Measurements from ENCODE around the gene MSN. TPM values are rescaled to one million over a fixed set of nuclear protein-coding genes. Genes with fewer than 3 reads are reported as not detected.
A peak's percentile ranks its signal among the peaks of the same experiment; 100 is the strongest.

Gene MSN
- polyA plus RNA-seq, 6 donors from 2014 or later = 494 to 728 (median 559) TPM

DNA sequence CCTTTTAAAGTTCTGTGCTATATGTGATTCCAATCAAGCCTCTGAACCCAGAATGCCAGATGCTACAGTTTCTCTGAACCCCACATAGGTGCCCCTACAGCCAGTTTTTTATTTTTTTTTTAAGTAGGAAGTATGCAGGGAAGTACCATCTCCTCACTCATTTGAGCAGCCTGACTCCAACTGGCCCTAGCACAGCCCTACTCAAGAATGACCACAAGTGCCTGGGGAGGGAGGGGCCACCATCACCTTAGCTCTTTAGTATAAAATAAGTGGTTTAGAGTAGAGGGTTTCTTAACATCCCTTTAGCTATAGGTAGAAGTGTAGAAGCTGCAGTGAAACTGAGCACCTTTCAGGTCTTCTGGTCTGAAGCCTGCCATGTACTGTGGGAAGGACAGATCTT, 14.4 kb downstream of the MSN start:
- Mint-ChIP-seq H3K36me3 (peaks cover 0 to 6% of the 10 kb centered on the region in 2 donors), H3K27ac (peak overlapping the region in 5 of 6 donors; percentile 7 to 77 (median 37)), H3K27me3 (no peaks in the 10 kb centered on the region), H3K4me1 (peaks cover 55 to 92% (median 70%) of the 10 kb centered on the region in 3 donors), H3K9me3 (no peaks in the 10 kb centered on the region), H3K4me3 (peak overlapping the region in 3 of 8 donors; percentile 59 to 76 (median 69))
- ATAC-seq (ENCODE audit: low read depth in 2 of 2) (no peak), DNase-seq (no peak)

DNA sequence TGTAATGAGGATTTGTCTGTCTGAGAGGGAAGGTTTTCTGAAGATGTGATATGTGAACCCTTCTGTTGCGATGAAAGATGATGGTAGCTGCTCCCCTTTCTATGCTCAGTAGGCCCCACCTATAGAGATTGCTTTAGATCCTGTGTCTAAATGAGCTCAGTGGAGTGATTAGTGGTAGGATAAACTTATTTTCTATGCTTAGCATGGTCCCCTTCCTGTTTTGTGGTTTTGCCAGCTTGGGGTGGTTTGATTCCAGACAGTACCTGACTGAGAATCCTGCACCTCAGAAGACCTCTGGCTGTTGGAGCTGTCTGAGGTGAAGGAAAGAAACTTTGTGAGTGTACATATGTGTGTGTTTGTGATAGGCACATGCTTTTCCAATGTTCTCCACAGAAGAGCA, 17.7 kb downstream of the MSN start:
- DNase-seq (no peak), ATAC-seq (ENCODE audit: low read depth in 2 of 2) (no peak)
- Mint-ChIP-seq H3K4me1 (peaks cover 60 to 96% (median 74%) of the 10 kb centered on the region in 3 donors), H3K9me3 (peaks cover 0 to 4% (median 0%) of the 10 kb centered on the region in 7 donors), H3K4me3 (peak overlapping the region; percentile 27 to 75 (median 58)), H3K36me3 (peaks cover 10 to 13% of the 10 kb centered on the region in 2 donors), H3K27ac (peak overlapping the region; percentile 16 to 94 (median 60)), H3K27me3 (no peaks in the 10 kb centered on the region)

DNA sequence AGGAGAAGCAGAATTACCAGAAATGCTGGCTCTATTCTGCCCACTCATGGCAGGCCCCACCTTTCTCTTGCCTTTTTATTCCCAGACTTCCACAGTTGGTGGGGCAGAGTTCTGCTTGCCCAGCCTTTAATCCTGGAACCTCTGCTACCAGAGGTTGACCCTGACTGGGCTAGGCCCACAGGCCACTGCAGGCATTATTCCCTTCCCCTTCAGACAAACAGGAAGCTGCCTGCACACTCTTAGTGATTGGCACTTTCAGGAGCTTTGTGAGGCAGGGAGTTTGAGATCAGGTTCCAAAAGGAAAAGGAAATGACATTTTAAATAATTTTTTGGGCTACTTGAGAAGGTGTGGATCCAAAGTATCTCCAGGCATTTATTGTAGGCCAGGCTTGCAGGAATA, 18.8 kb downstream of the MSN start:
- Mint-ChIP-seq H3K4me1 (peaks cover 64 to 96% (median 78%) of the 10 kb centered on the region in 3 donors), H3K36me3 (peaks cover 10 to 13% of the 10 kb centered on the region in 2 donors), H3K4me3 (peak overlapping the region in 7 of 8 donors; percentile 55 to 77 (median 62)), H3K27ac (peak overlapping the region; percentile 21 to 94 (median 84)), H3K27me3 (no peaks in the 10 kb centered on the region), H3K9me3 (peaks cover 0 to 4% (median 0%) of the 10 kb centered on the region in 7 donors)
- DNase-seq (no peak), ATAC-seq (ENCODE audit: low read depth in 2 of 2) (no peak)

DNA sequence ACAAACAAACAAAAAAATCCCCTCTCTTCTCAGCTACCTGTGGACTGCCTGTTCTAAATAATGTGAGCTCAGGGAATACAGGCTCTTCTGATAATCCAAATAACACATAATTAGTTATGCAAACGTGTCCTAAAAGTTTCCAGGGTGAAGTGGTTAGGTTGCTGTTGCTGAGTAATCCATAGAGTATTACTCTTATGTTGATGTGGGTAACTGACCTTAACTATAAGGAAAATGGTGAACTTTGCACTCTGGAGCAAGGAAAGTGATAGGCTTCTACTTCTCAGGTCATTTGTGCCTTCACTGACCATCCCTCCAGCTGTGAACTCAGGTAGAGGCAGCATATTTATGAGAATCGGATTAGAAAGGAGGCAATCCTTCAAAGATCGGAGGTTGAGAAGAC, 19.9 kb downstream of the MSN start:
- peaks cover 10 to 13% of the 10 kb centered on the region in 2 donors for H3K36me3 Mint-ChIP-seq
- H3K9me3 Mint-ChIP-seq = peaks cover 0 to 4% (median 0%) of the 10 kb centered on the region in 7 donors
- no peak for DNase-seq
- H3K27ac Mint-ChIP-seq = peak overlapping the region in 5 of 6 donors; percentile 82 to 95 (median 94)
- H3K4me1 Mint-ChIP-seq = peaks cover 70 to 96% (median 74%) of the 10 kb centered on the region in 3 donors
- ATAC-seq (ENCODE audit: low read depth in 2 of 2) = no peak
- H3K27me3 Mint-ChIP-seq = no peaks in the 10 kb centered on the region
- H3K4me3 Mint-ChIP-seq = peak overlapping the region in 6 of 8 donors; percentile 12 to 70 (median 65)

DNA sequence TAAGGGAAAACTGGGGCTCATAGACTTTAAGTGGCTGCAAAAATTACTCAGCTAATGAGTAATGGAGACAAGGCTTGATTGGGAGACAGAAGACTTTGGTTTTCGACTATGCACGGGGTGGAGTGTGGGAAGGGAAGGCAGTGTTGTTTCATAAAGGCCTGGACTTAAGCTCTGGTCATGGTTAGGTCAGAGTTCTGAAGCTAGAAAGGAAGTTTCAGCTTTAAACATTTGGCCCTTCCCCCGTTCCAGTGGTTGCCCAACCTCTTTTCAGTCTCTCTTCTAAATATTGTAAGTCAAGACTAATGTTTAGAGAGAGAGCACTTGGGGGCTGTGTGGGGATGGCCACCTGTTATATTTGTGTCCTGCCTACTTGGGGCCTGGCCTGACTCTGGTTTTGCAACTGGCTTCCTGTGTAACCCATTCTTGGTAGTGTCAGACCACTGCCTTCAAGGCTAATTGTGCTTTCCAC, 21.0 kb downstream of the MSN start:
- Mint-ChIP-seq H3K27ac (peak overlapping the region; percentile 36 to 94 (median 94)), H3K4me1 (peaks cover 71 to 97% (median 75%) of the 10 kb centered on the region in 3 donors), H3K9me3 (peaks cover 0 to 4% (median 0%) of the 10 kb centered on the region in 7 donors), H3K4me3 (peak overlapping the region; percentile 54 to 88 (median 74)), H3K36me3 (peaks cover 13 to 15% of the 10 kb centered on the region in 2 donors), H3K27me3 (no peaks in the 10 kb centered on the region)
- DNase-seq (no peak), ATAC-seq (ENCODE audit: low read depth in 2 of 2) (no peak)

DNA sequence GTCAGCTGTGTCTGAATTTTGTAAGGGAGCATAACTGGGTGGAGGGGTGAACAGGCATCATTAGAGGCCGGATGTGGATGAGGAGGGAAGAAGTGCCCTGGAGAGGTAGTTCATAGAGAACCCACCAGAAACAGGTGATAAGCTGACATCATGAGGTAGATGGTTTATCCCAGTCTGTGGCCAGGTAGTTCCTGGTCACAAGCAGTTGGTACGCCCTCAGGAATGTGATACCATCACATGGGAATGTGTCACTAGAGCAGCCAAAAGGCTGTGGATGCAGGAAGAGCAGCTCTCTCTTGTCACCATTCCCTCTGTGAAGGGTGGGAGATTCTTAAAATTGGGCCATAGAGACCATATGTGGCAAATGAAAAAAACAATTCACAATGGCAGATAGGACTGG, 21.9 kb downstream of the MSN start:
- Mint-ChIP-seq H3K9me3 (peaks cover 0 to 4% (median 0%) of the 10 kb centered on the region in 7 donors), H3K36me3 (peaks cover 13 to 17% of the 10 kb centered on the region in 2 donors), H3K27ac (peak overlapping the region; percentile 82 to 97 (median 94)), H3K4me1 (peaks cover 75 to 99% (median 78%) of the 10 kb centered on the region in 3 donors), H3K4me3 (peak overlapping the region in 6 of 8 donors; percentile 11 to 88 (median 64)), H3K27me3 (no peaks in the 10 kb centered on the region)
- DNase-seq (no peak), ATAC-seq (ENCODE audit: low read depth in 2 of 2) (no peak)

DNA sequence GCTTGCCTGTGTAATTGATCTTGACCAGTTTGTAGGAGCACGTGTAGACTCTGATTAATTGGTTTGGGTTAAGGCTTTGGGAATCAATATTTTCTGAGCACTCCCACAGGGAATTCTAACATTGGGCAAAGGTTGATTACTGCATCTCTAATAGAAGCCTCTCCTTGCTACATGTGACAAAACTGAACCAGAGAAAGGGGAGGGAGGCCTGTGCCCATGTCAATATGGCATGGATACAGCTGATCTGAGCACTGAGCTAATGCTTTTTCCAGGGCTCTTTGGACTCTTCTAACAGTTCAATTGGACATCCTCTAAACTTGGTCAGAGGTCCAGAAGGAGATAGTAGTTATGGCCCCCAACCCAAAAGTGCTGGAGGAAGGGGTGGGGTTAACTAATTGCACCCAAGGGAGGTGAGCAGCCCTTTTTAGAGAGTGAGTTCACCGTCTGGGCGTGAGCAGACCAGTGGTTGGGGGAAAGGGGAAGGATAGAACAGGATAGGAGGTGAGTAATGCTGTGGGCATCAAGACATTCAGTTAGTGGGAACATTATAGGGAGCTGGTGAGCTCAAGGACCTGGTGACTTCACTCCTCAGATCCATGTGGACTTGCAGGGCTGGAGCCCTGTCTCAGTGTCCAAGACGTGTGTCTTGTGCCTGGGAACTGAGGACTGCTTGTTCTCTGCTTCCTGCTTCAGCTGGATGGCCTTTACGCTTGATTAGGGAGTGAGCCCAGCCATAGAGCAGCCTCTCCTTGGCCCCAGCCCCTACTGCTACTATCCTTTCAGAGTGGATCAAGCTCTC, 22.8 kb downstream of the MSN start:
- Mint-ChIP-seq H3K27ac (peak overlapping the region; percentile 92 to 97 (median 94)), H3K4me3 (peak overlapping the region; percentile 27 to 79 (median 68)), H3K27me3 (no peaks in the 10 kb centered on the region), H3K4me1 (peaks cover 78 to 99% (median 81%) of the 10 kb centered on the region in 3 donors), H3K36me3 (peaks cover 13 to 17% of the 10 kb centered on the region in 2 donors), H3K9me3 (peaks cover 0 to 4% (median 0%) of the 10 kb centered on the region in 7 donors)
- no peak for DNase-seq
- ATAC-seq (ENCODE audit: low read depth in 2 of 2) = no peak

DNA sequence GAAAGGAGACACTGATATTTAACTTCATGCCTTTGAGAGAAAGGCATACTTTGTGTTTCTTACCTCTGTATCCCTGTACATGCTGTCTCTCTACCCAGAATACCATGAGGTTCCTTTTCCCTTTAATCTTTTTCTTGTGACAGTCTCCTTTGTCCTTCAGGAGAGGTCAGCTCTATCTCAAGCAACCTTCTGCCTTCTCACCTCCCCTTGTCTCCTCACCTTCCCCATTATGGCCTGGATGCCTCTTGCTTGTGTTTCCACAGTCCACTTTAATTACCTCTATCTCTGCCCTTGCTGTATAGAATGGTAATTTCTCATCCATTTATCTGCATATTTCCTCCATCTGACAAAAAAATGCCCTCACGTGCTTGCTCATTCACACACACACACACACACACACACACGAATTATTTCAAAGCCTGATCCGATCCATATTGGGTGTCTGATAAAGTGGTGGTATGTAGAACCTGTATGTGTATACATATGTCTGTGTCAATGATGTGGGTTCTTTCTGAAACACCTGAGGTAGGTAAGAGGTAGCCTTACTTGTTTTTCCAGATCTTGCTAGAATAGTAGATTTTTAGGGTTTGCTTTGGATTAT, 28.5 kb downstream of the MSN start:
- Mint-ChIP-seq H3K9me3 (peaks cover 0 to 15% (median 0%) of the 10 kb centered on the region in 7 donors), H3K36me3 (peaks cover 0 to 8% of the 10 kb centered on the region in 2 donors), H3K27ac (peak overlapping the region; percentile 91 to 99 (median 96)), H3K4me3 (peak overlapping the region; percentile 66 to 89 (median 83)), H3K4me1 (peaks cover 65 to 99% (median 75%) of the 10 kb centered on the region in 3 donors), H3K27me3 (no peaks in the 10 kb centered on the region)
- no peak for ATAC-seq (ENCODE audit: low read depth in 2 of 2)
- DNase-seq = no peak

DNA sequence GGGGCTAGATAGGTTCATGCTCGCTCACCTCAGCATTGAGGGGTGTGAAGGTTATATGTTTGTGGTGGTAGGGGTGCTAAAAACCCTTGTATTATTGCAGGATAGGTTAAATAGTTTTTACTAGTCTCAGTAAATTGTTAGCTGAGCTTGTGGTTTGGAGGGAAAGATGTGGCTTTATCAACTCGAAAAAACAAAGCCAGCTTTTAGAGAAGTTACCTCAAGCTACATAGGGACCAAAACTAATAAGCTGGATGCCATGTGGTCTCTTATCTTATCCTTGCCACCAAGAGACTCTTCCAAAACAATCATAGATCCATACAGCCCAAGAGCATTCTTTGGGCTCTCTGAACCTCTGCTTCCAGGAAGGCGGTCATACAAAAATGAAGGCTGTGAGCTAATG, 29.2 kb downstream of the MSN start:
- Mint-ChIP-seq H3K4me1 (peaks cover 69 to 99% (median 78%) of the 10 kb centered on the region in 3 donors), H3K9me3 (peaks cover 0 to 15% (median 0%) of the 10 kb centered on the region in 7 donors), H3K27ac (peak overlapping the region; percentile 91 to 99 (median 98)), H3K27me3 (no peaks in the 10 kb centered on the region), H3K36me3 (peaks cover 0 to 8% of the 10 kb centered on the region in 2 donors), H3K4me3 (peak overlapping the region; percentile 66 to 89 (median 83))
- ATAC-seq (ENCODE audit: low read depth in 2 of 2) (no peak), DNase-seq (no peak)

DNA sequence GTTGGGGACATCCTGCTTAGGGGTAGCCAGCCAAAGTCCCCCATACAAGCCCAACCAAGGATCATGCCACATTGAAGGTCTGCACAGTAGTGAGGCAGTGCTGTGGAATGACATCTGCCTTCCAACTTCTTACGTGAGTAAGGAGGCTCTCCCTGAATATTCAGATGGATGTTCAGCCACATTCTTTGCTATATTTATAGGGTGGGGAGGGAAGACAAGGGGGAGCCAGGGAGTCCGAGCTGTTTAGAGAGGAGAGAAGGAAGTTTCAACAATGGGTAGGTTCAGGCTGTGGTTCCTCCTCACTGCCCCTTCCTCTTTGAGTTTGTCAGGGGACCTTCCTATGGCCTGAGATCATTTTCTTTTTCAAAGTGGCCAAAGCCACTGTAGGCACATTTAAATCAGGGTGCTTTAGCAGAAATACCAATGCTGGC, 29.8 kb downstream of the MSN start:
- peaks cover 66 to 99% (median 73%) of the 10 kb centered on the region in 3 donors for H3K4me1 Mint-ChIP-seq
- H3K36me3 Mint-ChIP-seq = peaks cover 0 to 8% of the 10 kb centered on the region in 2 donors
- ATAC-seq (ENCODE audit: low read depth in 2 of 2) (no peak), DNase-seq (no peak)
- peaks cover 0 to 15% (median 0%) of the 10 kb centered on the region in 7 donors for H3K9me3 Mint-ChIP-seq
- H3K4me3 Mint-ChIP-seq = peak overlapping the region; percentile 71 to 89 (median 84)
- peak overlapping the region; percentile 91 to 99 (median 98) for H3K27ac Mint-ChIP-seq
- no peaks in the 10 kb centered on the region for H3K27me3 Mint-ChIP-seq

DNA sequence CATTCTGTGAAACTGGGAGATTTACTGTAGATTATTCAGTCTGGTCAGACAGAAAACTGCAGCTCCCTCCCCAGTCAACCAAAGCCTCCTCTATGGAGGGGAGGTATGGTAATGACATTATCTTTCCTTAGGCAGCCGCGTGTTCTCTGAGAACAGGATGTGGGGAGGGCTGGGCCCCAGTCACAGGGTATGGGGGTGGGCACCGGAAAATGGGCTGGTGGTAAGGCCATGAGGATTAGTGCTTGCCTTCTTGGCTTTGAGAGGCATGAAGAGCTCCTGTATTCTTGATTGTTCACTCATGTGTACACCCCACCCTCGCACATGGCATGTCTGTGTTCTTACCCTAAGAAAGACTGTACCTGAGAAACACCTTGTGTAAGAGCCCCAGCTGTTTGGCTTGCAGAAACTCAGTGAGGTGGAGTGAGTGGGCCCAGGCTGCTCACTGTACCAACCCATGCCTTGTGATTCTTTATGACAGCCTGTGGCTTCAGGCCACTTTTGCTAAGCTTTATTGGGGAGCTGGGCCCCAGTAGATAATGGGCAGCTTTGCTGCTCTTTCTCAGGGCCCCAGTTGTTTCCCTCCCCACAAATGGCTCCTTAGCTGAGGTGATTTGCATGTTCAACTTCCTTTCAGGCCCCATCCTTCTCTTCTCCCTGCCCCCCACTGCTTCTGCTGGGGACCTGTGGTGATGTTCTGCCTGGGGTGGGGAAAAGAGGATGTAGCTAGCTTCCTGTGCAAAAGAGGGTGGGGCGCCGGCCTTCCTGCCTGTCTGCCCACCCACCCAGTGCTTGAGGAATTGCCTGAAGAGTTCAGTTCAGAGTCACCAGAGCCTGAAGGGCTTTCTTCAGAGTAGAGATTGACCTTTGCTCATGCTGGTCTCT, 30.7 kb downstream of the MSN start:
- no peaks in the 10 kb centered on the region for H3K27me3 Mint-ChIP-seq
- peak overlapping the region; percentile 71 to 89 (median 84) for H3K4me3 Mint-ChIP-seq
- H3K9me3 Mint-ChIP-seq = peaks cover 0 to 15% (median 0%) of the 10 kb centered on the region in 7 donors
- DNase-seq (peak; percentile 80), ATAC-seq (ENCODE audit: low read depth in 2 of 2) (peak; percentile 61 to 67)
- H3K4me1 Mint-ChIP-seq = peaks cover 65 to 99% (median 77%) of the 10 kb centered on the region in 3 donors
- H3K36me3 Mint-ChIP-seq = peaks cover 4 to 5% of the 10 kb centered on the region in 2 donors
- H3K27ac Mint-ChIP-seq = peak overlapping the region; percentile 91 to 99 (median 98)

DNA sequence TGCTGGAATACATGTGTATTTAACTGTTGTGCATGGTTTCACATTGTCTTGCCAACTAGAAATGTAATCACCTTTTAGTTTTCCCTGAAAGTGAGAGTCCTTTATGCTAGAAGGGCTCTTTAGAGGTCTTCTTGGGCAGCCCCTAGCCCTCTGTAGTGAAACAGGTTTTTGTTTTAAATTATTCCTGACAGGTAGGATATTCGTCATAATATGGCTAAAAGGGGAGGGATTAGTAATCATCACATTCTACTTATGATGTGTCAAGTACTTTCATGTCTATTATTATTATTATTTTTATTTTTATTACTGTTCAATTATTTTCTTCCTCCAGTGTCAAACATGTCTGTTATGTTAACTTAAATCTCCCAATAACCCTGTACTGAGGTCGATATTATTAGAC, 35.5 kb downstream of the MSN start:
- Mint-ChIP-seq H3K36me3 (peaks cover 9 to 11% of the 10 kb centered on the region in 2 donors), H3K27me3 (no peaks in the 10 kb centered on the region), H3K4me3 (peak overlapping the region in 6 of 8 donors; percentile 3 to 63 (median 50)), H3K27ac (peak overlapping the region in 3 of 6 donors; percentile 6 to 37 (median 19)), H3K9me3 (peaks cover 0 to 10% (median 0%) of the 10 kb centered on the region in 7 donors), H3K4me1 (peaks cover 52 to 95% (median 73%) of the 10 kb centered on the region in 3 donors)
- ATAC-seq (ENCODE audit: low read depth in 2 of 2) (no peak), DNase-seq (no peak)
